ENCODE results near the gene OSGIN1. TPM values are rescaled to one million over a fixed set of nuclear protein-coding genes. Genes with fewer than 3 reads are reported as not detected.

Gene OSGIN1
- total RNA-seq, 1 donor from 2014 or later: not detected

- Mint-ChIP-seq H3K27ac (ENCODE audit: unreplicated experiment) (peak overlapping the region; percentile 73), H3K9me3 (ENCODE audit: unreplicated experiment) (peaks cover 21% of the 10 kb centered on the region), H3K4me1 (ENCODE audit: low read depth, unreplicated experiment) (peaks cover 13% of the 10 kb centered on the region), H3K27me3 (ENCODE audit: unreplicated experiment) (peaks cover 19% of the 10 kb centered on the region), H3K36me3 (ENCODE audit: unreplicated experiment) (peaks cover 10% of the 10 kb centered on the region), H3K4me3 (ENCODE audit: unreplicated experiment) (peak overlapping the region; percentile 71)
- TF ChIP-seq CTCF (IDR thresholded peaks at IDR 0.05; ENCODE audit: partially characterized antibody, unreplicated experiment): no peak
- no peak for DNase-seq
These were observed 20.7 kb downstream of the OSGIN1 start for GRCh38 chr16:83973581-83974385.

- Mint-ChIP-seq H3K4me1 (ENCODE audit: low read depth, unreplicated experiment) (peaks cover 13% of the 10 kb centered on the region), H3K27me3 (ENCODE audit: unreplicated experiment) (peaks cover 19% of the 10 kb centered on the region), H3K36me3 (ENCODE audit: unreplicated experiment) (peaks cover 15% of the 10 kb centered on the region), H3K9me3 (ENCODE audit: unreplicated experiment) (peaks cover 22% of the 10 kb centered on the region), H3K4me3 (ENCODE audit: unreplicated experiment) (peak overlapping the region; percentile 71), H3K27ac (ENCODE audit: unreplicated experiment) (peak overlapping the region; percentile 73)
- DNase-seq: no peak
- TF ChIP-seq CTCF (IDR thresholded peaks at IDR 0.05; ENCODE audit: partially characterized antibody, unreplicated experiment): no peak
These were observed 21.4 kb downstream of the OSGIN1 start for GRCh38 chr16:83974475-83974874.

GRCh38 chr16:83975590-83976260 is 22.7 kb downstream of the OSGIN1 start:
- no peak for DNase-seq
- Mint-ChIP-seq H3K4me1 (ENCODE audit: low read depth, unreplicated experiment) (peaks cover 11% of the 10 kb centered on the region), H3K9me3 (ENCODE audit: unreplicated experiment) (peaks cover 18% of the 10 kb centered on the region), H3K27me3 (ENCODE audit: unreplicated experiment) (peaks cover 12% of the 10 kb centered on the region), H3K27ac (ENCODE audit: unreplicated experiment) (no peak overlapping the region), H3K4me3 (ENCODE audit: unreplicated experiment) (no peak overlapping the region), H3K36me3 (ENCODE audit: unreplicated experiment) (peaks cover 15% of the 10 kb centered on the region)
- no peak for TF ChIP-seq CTCF (IDR thresholded peaks at IDR 0.05; ENCODE audit: partially characterized antibody, unreplicated experiment)

GRCh38 chr16:83977056-83977815 is 24.2 kb downstream of the OSGIN1 start:
- peaks cover 17% of the 10 kb centered on the region for H3K9me3 Mint-ChIP-seq (ENCODE audit: unreplicated experiment)
- DNase-seq: no peak
- no peak for TF ChIP-seq CTCF (IDR thresholded peaks at IDR 0.05; ENCODE audit: partially characterized antibody, unreplicated experiment)
- H3K36me3 Mint-ChIP-seq (ENCODE audit: unreplicated experiment): peaks cover 19% of the 10 kb centered on the region
- peaks cover 12% of the 10 kb centered on the region for H3K27me3 Mint-ChIP-seq (ENCODE audit: unreplicated experiment)
- peaks cover 11% of the 10 kb centered on the region for H3K4me1 Mint-ChIP-seq (ENCODE audit: low read depth, unreplicated experiment)
- no peak overlapping the region for H3K4me3 Mint-ChIP-seq (ENCODE audit: unreplicated experiment)
- H3K27ac Mint-ChIP-seq (ENCODE audit: unreplicated experiment): no peak overlapping the region

Measured in glutamatergic neuron (in vitro differentiated cells).